ENCODE data around the gene PCSK6. TPM values are rescaled to one million over a fixed set of nuclear protein-coding genes. Genes with fewer than 3 reads are reported as not detected.

The PCSK6 gene
- total and polyA plus RNA-seq, 7 donors, result 8.3 to 32.7 (median 13.3) TPM

DNA sequence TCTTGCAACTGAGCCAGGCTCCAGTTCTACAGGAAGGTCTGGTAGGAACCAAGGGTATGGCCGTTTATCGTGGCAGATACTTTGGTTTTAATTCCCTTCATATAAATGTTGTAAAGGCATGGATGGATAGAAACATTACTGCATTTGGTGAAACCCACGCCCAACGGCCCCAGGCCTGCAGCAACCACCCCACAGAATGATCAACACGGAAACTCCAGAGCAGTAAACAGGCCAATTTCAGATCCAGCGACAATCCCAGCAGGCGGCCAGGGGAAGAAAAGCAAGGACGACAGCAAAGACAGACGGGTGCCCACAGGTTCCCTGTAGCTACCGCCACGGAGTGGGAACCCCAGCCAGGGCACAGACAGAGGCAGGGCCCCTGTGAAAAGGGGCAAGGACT is 32.6 kb upstream of the PCSK6 start:
- DNase-seq (no peak), ATAC-seq (no peak)
- intact Hi-C loops (cut with DNase I), result no loop called here
- H3K27me3 ChIP-seq (ENCODE audit: insufficient read depth in 3 of 3, low read length in 2 of 3), result peaks cover 0 to 2% (median 0%) of the 10 kb centered on the region in 3 donors
- WGBS, 3 donors, result 83 to 88% (median 87%) methylated on average over 11 of the region's 11 CpGs
- TF ChIP-seq, protein P1, sequence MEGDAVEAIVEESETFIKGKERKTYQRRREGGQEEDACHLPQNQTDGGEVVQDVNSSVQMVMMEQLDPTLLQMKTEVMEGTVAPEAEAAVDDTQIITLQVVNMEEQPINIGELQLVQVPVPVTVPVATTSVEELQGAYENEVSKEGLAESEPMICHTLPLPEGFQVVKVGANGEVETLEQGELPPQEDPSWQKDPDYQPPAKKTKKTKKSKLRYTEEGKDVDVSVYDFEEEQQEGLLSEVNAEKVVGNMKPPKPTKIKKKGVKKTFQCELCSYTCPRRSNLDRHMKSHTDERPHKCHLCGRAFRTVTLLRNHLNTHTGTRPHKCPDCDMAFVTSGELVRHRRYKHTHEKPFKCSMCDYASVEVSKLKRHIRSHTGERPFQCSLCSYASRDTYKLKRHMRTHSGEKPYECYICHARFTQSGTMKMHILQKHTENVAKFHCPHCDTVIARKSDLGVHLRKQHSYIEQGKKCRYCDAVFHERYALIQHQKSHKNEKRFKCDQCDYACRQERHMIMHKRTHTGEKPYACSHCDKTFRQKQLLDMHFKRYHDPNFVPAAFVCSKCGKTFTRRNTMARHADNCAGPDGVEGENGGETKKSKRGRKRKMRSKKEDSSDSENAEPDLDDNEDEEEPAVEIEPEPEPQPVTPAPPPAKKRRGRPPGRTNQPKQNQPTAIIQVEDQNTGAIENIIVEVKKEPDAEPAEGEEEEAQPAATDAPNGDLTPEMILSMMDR (IDR thresholded peaks at IDR 0.05), result no peak
- peaks cover 9% of the 10 kb centered on the region for H3K4me1 ChIP-seq
- no peak overlapping the region for H3K27ac ChIP-seq
- no peak overlapping the region for H3K4me3 ChIP-seq
- peaks cover 5% of the 10 kb centered on the region for H3K9me3 ChIP-seq
- H3K36me3 ChIP-seq (ENCODE audit: insufficient read depth in 1 of 2, low read depth in 1 of 2), result no peaks in the 10 kb centered on the region

GRCh38 chr15:101521591-101521990 is 32.1 kb upstream of the PCSK6 start:
- TF ChIP-seq, protein P1 (IDR thresholded peaks at IDR 0.05), result no peak
- DNase-seq (no peak), ATAC-seq (no peak)
- intact Hi-C loops (cut with DNase I), result no loop called here
- Histone ChIP-seq H3K4me3 (no peak overlapping the region), H3K27ac (no peak overlapping the region), H3K9me3 (peaks cover 7% of the 10 kb centered on the region), H3K27me3 (ENCODE audit: insufficient read depth in 3 of 3, low read length in 2 of 3) (no peaks in the 10 kb centered on the region), H3K36me3 (ENCODE audit: insufficient read depth in 1 of 2, low read depth in 1 of 2) (no peaks in the 10 kb centered on the region), H3K4me1 (peaks cover 9% of the 10 kb centered on the region)
- WGBS, 3 donors, result 44 to 51% (median 49%) methylated on average over 5 of the region's 5 CpGs

GRCh38 chr15:101521069-101521468 is 31.6 kb upstream of the PCSK6 start:
- Histone ChIP-seq H3K4me1 (peaks cover 9% of the 10 kb centered on the region), H3K4me3 (no peak overlapping the region), H3K9me3 (peaks cover 13% of the 10 kb centered on the region), H3K27me3 (ENCODE audit: insufficient read depth in 3 of 3, low read length in 2 of 3) (no peaks in the 10 kb centered on the region), H3K36me3 (ENCODE audit: insufficient read depth in 1 of 2, low read depth in 1 of 2) (no peaks in the 10 kb centered on the region), H3K27ac (no peak overlapping the region)
- no peak for ATAC-seq
- no peak for DNase-seq
- intact Hi-C loops (cut with DNase I), result no loop called here
- TF ChIP-seq, protein P1 (IDR thresholded peaks at IDR 0.05), result no peak
- WGBS, 3 donors, result 52 to 64% (median 53%) methylated on average over 3 of the region's 3 CpGs

GRCh38 chr15:101520395-101520794 is 30.9 kb upstream of the PCSK6 start:
- intact Hi-C loops (cut with DNase I), result no loop called here
- Histone ChIP-seq H3K27me3 (ENCODE audit: insufficient read depth in 3 of 3, low read length in 2 of 3) (no peaks in the 10 kb centered on the region), H3K4me1 (peaks cover 9% of the 10 kb centered on the region), H3K36me3 (ENCODE audit: insufficient read depth in 1 of 2, low read depth in 1 of 2) (no peaks in the 10 kb centered on the region), H3K9me3 (peaks cover 16% of the 10 kb centered on the region), H3K4me3 (no peak overlapping the region), H3K27ac (no peak overlapping the region)
- TF ChIP-seq, protein P1 (IDR thresholded peaks at IDR 0.05), result no peak
- 18 to 23% (median 19%) methylated on average over 7 of the region's 7 CpGs for WGBS, 3 donors
- DNase-seq, result no peak
- ATAC-seq, result peak in 3 of 4 donors; percentile 40 to 88 (median 77)

DNA sequence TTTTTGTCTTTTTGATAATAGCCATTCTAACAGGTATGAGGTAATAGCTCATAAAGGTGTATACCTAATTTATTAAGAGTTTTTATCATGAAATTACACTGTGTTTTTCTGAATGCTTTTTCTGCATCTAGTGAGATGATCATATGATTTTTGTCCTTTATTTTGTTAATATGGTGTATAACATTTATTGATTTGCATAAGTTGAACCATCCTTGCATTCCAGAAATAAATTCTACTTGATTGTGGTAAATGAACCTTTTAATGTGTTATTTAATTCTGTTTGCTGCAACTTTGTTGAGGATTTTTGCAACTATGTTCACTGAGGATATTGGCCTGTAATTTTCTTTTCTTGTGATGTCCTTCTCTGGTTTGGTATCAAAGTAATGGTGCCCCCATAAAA is 28.0 kb upstream of the PCSK6 start:
- TF ChIP-seq, protein P1 (IDR thresholded peaks at IDR 0.05), result no peak
- H3K9me3 ChIP-seq, result peaks cover 16% of the 10 kb centered on the region
- ATAC-seq (no peak), DNase-seq (no peak)
- H3K27ac ChIP-seq, result no peak overlapping the region
- peaks cover 9% of the 10 kb centered on the region for H3K4me1 ChIP-seq
- no peaks in the 10 kb centered on the region for H3K27me3 ChIP-seq (ENCODE audit: insufficient read depth in 3 of 3, low read length in 2 of 3)
- intact Hi-C loops (cut with DNase I), result no loop called here
- no peaks in the 10 kb centered on the region for H3K36me3 ChIP-seq (ENCODE audit: insufficient read depth in 1 of 2, low read depth in 1 of 2)
- no peak overlapping the region for H3K4me3 ChIP-seq
